ENCODE results near the gene OR5D13.

Gene OR5D13

GRCh38 chr11:55773138-55773537 is at the start of gene OR5D13:
OR5D13 (plus strand) TSS chr11:55773438; CDS start chr11:55773438, 0 bp downstream.
- DNase-seq, result no peak

GRCh38 chr11:55726715-55727324 is 46.4 kb upstream of the OR5D13 start:
- no peak for DNase-seq

GRCh38 chr11:55732936-55733335 is 40.3 kb upstream of the OR5D13 start:
- no peak for DNase-seq

GRCh38 chr11:55791606-55792005 is 18.4 kb downstream of the OR5D13 start:
- no peak for DNase-seq

GRCh38 chr11:55793321-55793720 is 20.1 kb downstream of the OR5D13 start:
- no peak for DNase-seq

- DNase-seq, result no peak
Observed at GRCh38 chr11:55795256-55795655, 22.0 kb downstream of the OR5D13 start, which contains the start of gene OR5D14. OR5D14 (plus strand) TSS chr11:55795556; CDS start chr11:55795556, 0 bp downstream.

GRCh38 chr11:55806248-55806647 is 33.0 kb downstream of the OR5D13 start:
- no peak for DNase-seq

- no peak for DNase-seq
Observed at GRCh38 chr11:55811067-55811466, 37.8 kb downstream of the OR5D13 start, which contains the start of gene OR5L1. OR5L1 (plus strand) TSS chr11:55811367; CDS start chr11:55811467, 100 bp downstream.

- no peak for DNase-seq
Observed at GRCh38 chr11:55819330-55819729, 46.1 kb downstream of the OR5D13 start, which contains the start of gene OR5D18. OR5D18 (plus strand) TSS chr11:55819630; CDS start chr11:55819630, 0 bp downstream.

All from COR-L47 (cell line).